ENCODE data around the gene ST6GAL2.
A peak's percentile ranks its signal among the peaks of the same experiment; 100 is the strongest.

Gene ST6GAL2

GRCh38 chr2:106863387-106863786, 22.6 kb downstream of the ST6GAL2 start:
- DNase-seq, result no peak

GRCh38 chr2:106859498-106859897, 26.5 kb downstream of the ST6GAL2 start:
- DNase-seq, result no peak

- DNase-seq, result no peak
Measured at GRCh38 chr2:106858810-106859209, 27.2 kb downstream of the ST6GAL2 start.

GRCh38 chr2:106857882-106858478, 28.0 kb downstream of the ST6GAL2 start:
- no peak for DNase-seq

- no peak for DNase-seq
Measured at GRCh38 chr2:106853631-106854030, 32.3 kb downstream of the ST6GAL2 start.

- no peak for DNase-seq
Measured at GRCh38 chr2:106851881-106852501, 34.0 kb downstream of the ST6GAL2 start.

- peak; percentile 8 for DNase-seq
Measured at GRCh38 chr2:106851087-106851874, 34.7 kb downstream of the ST6GAL2 start.

- no peak for DNase-seq
Measured at GRCh38 chr2:106849253-106849652, 36.7 kb downstream of the ST6GAL2 start.

- peak; percentile 12 for DNase-seq
Measured at GRCh38 chr2:106847366-106847765, 38.6 kb downstream of the ST6GAL2 start.

- DNase-seq, result no peak
Measured at GRCh38 chr2:106845716-106846115, 40.3 kb downstream of the ST6GAL2 start.

- no peak for DNase-seq
Measured at GRCh38 chr2:106843910-106844250, 42.1 kb downstream of the ST6GAL2 start.

- DNase-seq, result no peak
Measured at GRCh38 chr2:106843001-106843909, 42.7 kb downstream of the ST6GAL2 start.

- DNase-seq, result no peak
Measured at GRCh38 chr2:106841886-106842645, 43.9 kb downstream of the ST6GAL2 start.

- DNase-seq, result no peak
Measured at GRCh38 chr2:106840818-106841217, 45.1 kb downstream of the ST6GAL2 start.

- no peak for DNase-seq
Measured at GRCh38 chr2:106839849-106840595, 45.9 kb downstream of the ST6GAL2 start.

GRCh38 chr2:106833256-106833655, 52.7 kb downstream of the ST6GAL2 start:
- DNase-seq, result peak; percentile 72

- DNase-seq, result no peak
Measured at GRCh38 chr2:106831816-106832569, 54.0 kb downstream of the ST6GAL2 start.

- DNase-seq, result no peak
Measured at GRCh38 chr2:106831241-106831640, 54.7 kb downstream of the ST6GAL2 start.

- no peak for DNase-seq
Measured at GRCh38 chr2:106830191-106830590, 55.8 kb downstream of the ST6GAL2 start.

- no peak for DNase-seq
Measured at GRCh38 chr2:106828119-106828518, 57.8 kb downstream of the ST6GAL2 start.

- peak; percentile 52 for DNase-seq
Measured at GRCh38 chr2:106827158-106827557, 58.8 kb downstream of the ST6GAL2 start.
